ENCODE measurements around the gene CDC25B.
"Not testable (repeated sequence)": the region's sequence is repeated elsewhere in the genome, so short reads cannot be mapped to it uniquely, and the experiment has no call there.

Gene CDC25B

DNA sequence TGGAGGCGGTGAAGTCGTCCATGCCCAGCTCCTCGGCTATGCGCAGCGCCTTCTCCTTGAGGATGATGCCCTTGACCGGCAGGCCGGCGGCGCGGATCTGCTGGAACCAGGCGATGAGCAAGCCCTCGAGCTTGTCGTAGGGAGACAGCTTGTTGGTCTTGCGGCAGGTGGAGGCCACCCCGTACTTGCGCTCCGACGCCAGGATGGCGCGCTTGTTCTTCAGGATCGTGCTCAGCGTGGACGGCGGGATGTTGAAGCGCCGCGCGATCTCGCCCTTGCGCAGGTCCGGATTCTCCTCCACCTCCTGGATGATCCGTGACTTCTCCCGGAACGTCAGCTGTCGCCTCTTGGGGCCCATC is 10.0 kb upstream of the CDC25B start:
- DNase-seq: peak; percentile 20

GRCh38 chr20:3786665-3787323 is 9.3 kb upstream of the CDC25B start, which contains the start of gene CENPB:
CENPB (minus strand) TSS chr20:3786740; CDS start chr20:3786483, 257 bp downstream.
- peak; percentile 66 for DNase-seq

DNA sequence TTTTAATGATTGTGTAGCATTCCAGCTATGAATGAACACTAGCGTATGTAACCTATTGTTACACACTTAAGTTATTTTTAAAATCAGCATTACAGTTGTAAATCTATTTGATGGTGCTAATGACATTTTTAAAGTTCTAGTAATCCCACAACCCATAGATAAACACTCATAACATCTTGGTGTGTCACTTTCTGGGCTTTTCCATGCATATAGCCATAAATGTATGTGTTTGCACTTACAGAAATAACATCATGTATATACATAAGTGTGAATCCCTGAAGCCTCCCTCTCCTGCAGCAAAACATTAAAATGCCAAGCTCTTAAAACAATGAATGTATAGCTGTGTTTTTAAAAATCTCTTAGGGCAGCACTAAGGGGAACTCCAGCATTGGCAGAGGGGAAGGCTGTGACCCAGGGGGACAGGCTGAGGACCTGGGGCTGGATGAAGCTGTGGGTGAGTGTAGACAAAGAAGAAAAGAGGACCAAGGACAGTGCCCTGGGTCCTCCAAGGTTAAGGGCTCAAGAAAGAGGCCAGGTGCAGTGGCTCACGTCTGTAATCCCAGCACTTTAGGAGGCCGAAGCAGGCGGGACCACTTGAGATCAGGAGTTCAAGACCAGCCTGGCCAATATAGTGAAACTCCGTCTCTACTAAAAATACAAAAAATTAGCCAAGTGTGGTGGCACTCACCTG is 8.6 kb upstream of the CDC25B start:
- DNase-seq: no peak

DNA sequence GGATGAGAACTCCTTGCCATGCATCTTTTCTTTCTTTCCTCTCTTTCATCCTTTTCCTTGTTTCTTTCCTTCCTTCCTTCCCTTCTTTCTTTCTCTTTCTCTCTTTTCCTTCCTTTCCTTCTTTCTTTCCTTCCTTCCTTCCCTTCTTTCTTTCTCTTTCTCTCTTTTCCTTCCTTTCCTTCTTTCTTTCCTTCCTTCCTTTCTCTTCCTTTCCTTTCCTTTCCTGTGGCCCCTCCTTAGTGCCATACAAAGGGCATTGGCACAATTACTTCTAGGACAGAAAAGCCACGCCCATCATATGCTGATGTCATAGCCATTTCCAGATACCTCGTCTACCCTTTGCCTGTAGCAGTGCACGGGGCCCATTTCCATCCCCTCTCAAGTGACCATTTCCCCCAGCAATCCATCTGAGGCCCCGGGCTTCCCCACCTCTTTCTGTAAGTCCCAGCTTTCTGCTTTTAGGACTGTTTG is 7.4 kb upstream of the CDC25B start:
- no peak for DNase-seq

GRCh38 chr20:3789201-3789600 is 6.9 kb upstream of the CDC25B start:
- DNase-seq: not testable (repeated sequence)

- not testable (repeated sequence) for DNase-seq
These were observed 1.9 kb upstream of the CDC25B start for GRCh38 chr20:3794168-3794567.

DNA sequence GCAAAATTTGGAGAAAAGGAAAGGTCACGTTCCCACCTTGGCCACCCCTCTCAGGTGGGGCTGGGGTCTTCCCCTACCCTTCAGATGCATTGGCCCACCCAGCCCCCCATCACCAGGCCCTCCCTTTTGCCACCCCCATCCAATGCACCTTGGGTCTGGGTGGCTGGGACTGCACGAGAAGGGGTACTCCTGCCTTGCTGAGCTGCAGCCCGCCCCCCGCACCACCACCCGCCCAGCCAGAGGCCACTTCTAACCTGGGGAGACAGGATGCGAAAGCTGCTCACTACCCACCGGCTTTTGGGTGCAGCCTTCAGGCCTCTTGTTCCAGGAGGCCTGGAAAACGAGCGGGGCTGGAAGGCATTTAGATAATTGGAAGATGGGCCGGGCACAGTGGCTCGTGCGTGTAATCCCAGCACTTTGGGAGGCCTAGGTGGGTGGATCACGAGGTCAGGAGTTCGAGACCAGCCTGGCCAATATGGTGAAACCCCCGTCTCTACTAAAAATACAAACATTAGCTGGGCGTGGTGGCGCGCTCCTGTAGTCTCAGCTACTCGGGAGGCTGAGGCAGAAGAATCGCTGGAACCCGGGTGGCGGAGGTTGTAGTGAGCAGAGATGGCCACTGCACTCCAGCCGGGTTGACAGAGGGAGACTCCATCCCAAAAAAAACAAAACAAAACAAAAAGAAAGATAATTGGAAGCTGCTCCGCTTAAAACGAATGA is 1.2 kb upstream of the CDC25B start:
- DNase-seq: no peak

- no peak for DNase-seq
These were observed 541 bp downstream of the CDC25B start for GRCh38 chr20:3796477-3797225.

DNA sequence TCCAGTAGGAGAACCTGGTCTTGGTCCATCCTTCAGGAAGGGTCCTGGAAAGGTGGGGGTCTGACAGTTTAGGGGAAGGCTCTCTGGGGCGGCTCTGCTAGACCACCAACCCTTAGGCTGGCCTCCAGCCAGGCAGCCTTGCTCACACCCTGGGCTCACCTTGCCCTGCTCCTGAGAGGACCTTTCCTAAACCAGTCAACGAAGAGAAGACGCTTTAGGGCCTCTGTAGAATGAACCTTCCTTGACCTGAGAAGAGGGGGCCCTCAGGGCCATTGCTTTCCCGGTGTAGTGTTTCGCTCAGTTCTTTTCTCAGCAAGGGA is 1.1 kb downstream of the CDC25B start:
- DNase-seq: no peak

- no peak for DNase-seq
These were observed 1.7 kb downstream of the CDC25B start for GRCh38 chr20:3797592-3798372.

GRCh38 chr20:3798373-3798768 is 2.3 kb downstream of the CDC25B start:
- no peak for DNase-seq

- DNase-seq: no peak
These were observed 2.8 kb downstream of the CDC25B start for GRCh38 chr20:3798908-3799248.

GRCh38 chr20:3800256-3800877 is 4.3 kb downstream of the CDC25B start:
- no peak for DNase-seq

- no peak for DNase-seq
These were observed 4.8 kb downstream of the CDC25B start for GRCh38 chr20:3800878-3801260.

GRCh38 chr20:3801299-3801698 is 5.2 kb downstream of the CDC25B start:
- no peak for DNase-seq

DNA sequence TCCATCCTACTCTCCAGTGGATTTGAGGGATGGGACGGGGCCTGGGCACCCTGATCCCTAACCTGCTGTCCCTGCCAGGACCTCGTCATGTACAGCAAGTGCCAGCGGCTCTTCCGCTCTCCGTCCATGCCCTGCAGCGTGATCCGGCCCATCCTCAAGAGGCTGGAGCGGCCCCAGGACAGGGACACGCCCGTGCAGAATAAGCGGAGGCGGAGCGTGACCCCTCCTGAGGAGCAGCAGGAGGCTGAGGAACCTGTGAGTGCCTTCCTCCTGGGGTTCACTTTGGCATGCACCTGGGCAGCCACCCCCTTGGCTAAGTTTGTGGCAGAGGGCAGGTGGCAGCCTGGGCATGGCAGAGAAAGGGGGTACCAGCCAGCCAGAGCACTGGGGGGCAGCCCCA is 5.7 kb downstream of the CDC25B start:
- DNase-seq: no peak

- no peak for DNase-seq
These were observed 6.6 kb downstream of the CDC25B start for GRCh38 chr20:3802524-3803239.

GRCh38 chr20:3803289-3803688 is 7.2 kb downstream of the CDC25B start:
- no peak for DNase-seq

GRCh38 chr20:3803854-3804253 is 7.7 kb downstream of the CDC25B start:
- DNase-seq: no peak

DNA sequence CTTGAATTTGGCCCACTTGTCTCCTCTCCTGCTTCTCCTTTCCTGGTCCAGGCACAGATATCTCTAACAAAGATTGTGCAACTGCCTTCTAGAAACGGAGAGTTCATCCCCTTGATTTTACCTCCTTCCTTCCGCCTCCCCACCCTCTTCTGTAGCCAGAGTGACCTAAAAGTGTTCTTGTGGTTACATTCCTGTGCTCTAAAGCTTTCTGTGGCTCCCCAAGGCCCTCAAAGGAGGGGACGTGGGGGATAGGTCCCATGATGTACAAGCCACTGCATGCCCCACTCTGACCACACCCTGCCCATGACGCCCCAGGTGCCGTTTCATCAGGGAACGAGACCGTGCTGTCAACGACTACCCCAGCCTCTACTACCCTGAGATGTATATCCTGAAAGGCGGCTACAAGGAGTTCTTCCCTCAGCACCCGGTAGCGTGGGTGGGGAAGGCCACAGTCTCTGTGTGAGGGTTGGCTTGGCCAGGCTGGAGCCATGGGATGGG is 8.2 kb downstream of the CDC25B start:
- no peak for DNase-seq

GRCh38 chr20:3804781-3805180 is 8.7 kb downstream of the CDC25B start:
- no peak for DNase-seq

All from NCI-H1694 treated with DMSO at 0.1 percent for 48 hours (cell line).